Measurements from ENCODE around the gene SRRM4. TPM values are rescaled to one million over a fixed set of nuclear protein-coding genes. Genes with fewer than 3 reads are reported as not detected.

SRRM4 gene
- total and polyA plus RNA-seq, 2 experiments from 2014 or later: 0.53 to 0.63 TPM

DNA sequence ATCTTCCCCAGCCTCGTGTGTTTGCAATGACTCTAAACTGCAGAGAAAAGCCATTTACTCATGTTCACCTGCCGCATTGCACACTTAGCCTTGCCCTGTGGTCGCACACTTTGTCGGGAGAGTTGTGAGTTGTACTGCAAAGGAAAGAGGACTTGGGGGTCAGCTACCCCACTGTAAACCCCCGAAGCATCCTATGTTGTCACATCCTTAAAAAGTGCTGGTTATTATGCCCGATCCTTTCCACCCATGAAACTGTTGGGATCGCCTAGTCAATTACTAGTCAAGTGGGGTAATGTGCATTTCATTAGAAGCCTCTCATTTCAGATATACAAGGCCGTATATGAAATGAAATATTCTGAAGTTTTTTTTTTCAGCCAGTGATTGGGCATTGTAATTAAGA lies 98.2 kb downstream of the SRRM4 start:
- H3K36me3 Mint-ChIP-seq (ENCODE audit: low read depth): no peaks in the 10 kb centered on the region; the same call in 2 of the 3 replicates
- H4K20me1 ChIP-seq (replicated peaks; ENCODE audit: insufficient read depth): no peaks in the 10 kb centered on the region
- H3K79me2 ChIP-seq (replicated peaks; ENCODE audit: insufficient read depth): no peaks in the 10 kb centered on the region
- no peaks in the 10 kb centered on the region for H3K9me3 Mint-ChIP-seq
- no peaks in the 10 kb centered on the region; the same call in 1 of the 2 replicates for H3K9me2 ChIP-seq (ENCODE audit: insufficient read depth)
- TF ChIP-seq EZH2 (IDR thresholded peaks at IDR 0.05; ENCODE audit: low read depth, unreplicated experiment) (no peak), EZH2phosphoT487 (IDR thresholded peaks at IDR 0.05; ENCODE audit: unreplicated experiment) (no peak), CREB1 (CRISPR knock-in tag; IDR thresholded peaks at IDR 0.05; ENCODE audit: low read depth) (no peak), ZNF331 (CRISPR knock-in tag; IDR thresholded peaks at IDR 0.05; ENCODE audit: low read depth) (no peak), STAT1 (IDR thresholded peaks at IDR 0.05; ENCODE audit: unreplicated experiment) (no peak), POLR2AphosphoS5 (IDR thresholded peaks at IDR 0.05; ENCODE audit: low read depth) (no peak), NANOG (IDR thresholded peaks at IDR 0.05; ENCODE audit: borderline replicate concordance) (no peak), ZNF114 (CRISPR knock-in tag; IDR thresholded peaks at IDR 0.05) (no peak), JUNB (IDR thresholded peaks at IDR 0.05; ENCODE audit: unreplicated experiment) (no peak)
- TF ChIP-seq, protein P1, sequence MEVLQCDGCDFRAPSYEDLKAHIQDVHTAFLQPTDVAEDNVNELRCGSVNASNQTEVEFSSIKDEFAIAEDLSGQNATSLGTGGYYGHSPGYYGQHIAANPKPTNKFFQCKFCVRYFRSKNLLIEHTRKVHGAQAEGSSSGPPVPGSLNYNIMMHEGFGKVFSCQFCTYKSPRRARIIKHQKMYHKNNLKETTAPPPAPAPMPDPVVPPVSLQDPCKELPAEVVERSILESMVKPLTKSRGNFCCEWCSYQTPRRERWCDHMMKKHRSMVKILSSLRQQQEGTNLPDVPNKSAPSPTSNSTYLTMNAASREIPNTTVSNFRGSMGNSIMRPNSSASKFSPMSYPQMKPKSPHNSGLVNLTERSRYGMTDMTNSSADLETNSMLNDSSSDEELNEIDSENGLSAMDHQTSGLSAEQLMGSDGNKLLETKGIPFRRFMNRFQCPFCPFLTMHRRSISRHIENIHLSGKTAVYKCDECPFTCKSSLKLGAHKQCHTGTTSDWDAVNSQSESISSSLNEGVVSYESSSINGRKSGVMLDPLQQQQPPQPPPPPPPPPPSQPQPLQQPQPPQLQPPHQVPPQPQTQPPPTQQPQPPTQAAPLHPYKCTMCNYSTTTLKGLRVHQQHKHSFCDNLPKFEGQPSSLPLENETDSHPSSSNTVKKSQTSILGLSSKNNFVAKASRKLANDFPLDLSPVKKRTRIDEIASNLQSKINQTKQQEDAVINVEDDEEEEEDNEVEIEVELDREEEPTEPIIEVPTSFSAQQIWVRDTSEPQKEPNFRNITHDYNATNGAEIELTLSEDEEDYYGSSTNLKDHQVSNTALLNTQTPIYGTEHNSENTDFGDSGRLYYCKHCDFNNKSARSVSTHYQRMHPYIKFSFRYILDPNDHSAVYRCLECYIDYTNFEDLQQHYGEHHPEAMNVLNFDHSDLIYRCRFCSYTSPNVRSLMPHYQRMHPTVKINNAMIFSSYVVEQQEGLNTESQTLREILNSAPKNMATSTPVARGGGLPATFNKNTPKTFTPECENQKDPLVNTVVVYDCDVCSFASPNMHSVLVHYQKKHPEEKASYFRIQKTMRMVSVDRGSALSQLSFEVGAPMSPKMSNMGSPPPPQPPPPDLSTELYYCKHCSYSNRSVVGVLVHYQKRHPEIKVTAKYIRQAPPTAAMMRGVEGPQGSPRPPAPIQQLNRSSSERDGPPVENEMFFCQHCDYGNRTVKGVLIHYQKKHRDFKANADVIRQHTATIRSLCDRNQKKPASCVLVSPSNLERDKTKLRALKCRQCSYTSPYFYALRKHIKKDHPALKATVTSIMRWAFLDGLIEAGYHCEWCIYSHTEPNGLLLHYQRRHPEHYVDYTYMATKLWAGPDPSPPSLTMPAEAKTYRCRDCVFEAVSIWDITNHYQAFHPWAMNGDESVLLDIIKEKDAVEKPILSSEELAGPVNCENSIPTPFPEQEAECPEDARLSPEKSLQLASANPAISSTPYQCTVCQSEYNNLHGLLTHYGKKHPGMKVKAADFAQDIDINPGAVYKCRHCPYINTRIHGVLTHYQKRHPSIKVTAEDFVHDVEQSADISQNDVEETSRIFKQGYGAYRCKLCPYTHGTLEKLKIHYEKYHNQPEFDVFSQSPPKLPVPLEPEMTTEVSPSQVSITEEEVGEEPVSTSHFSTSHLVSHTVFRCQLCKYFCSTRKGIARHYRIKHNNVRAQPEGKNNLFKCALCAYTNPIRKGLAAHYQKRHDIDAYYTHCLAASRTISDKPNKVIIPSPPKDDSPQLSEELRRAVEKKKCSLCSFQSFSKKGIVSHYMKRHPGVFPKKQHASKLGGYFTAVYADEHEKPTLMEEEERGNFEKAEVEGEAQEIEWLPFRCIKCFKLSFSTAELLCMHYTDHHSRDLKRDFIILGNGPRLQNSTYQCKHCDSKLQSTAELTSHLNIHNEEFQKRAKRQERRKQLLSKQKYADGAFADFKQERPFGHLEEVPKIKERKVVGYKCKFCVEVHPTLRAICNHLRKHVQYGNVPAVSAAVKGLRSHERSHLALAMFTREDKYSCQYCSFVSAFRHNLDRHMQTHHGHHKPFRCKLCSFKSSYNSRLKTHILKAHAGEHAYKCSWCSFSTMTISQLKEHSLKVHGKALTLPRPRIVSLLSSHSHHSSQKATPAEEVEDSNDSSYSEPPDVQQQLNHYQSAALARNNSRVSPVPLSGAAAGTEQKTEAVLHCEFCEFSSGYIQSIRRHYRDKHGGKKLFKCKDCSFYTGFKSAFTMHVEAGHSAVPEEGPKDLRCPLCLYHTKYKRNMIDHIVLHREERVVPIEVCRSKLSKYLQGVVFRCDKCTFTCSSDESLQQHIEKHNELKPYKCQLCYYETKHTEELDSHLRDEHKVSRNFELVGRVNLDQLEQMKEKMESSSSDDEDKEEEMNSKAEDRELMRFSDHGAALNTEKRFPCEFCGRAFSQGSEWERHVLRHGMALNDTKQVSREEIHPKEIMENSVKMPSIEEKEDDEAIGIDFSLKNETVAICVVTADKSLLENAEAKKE (CRISPR knock-in tag; IDR thresholded peaks at IDR 0.05): no peak
- TF ChIP-seq, protein P2, sequence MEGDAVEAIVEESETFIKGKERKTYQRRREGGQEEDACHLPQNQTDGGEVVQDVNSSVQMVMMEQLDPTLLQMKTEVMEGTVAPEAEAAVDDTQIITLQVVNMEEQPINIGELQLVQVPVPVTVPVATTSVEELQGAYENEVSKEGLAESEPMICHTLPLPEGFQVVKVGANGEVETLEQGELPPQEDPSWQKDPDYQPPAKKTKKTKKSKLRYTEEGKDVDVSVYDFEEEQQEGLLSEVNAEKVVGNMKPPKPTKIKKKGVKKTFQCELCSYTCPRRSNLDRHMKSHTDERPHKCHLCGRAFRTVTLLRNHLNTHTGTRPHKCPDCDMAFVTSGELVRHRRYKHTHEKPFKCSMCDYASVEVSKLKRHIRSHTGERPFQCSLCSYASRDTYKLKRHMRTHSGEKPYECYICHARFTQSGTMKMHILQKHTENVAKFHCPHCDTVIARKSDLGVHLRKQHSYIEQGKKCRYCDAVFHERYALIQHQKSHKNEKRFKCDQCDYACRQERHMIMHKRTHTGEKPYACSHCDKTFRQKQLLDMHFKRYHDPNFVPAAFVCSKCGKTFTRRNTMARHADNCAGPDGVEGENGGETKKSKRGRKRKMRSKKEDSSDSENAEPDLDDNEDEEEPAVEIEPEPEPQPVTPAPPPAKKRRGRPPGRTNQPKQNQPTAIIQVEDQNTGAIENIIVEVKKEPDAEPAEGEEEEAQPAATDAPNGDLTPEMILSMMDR (conservative IDR thresholded peaks at IDR 0.05; ENCODE audit: low read depth in 2 of 2): no peak
- TF ChIP-seq, protein P3, sequence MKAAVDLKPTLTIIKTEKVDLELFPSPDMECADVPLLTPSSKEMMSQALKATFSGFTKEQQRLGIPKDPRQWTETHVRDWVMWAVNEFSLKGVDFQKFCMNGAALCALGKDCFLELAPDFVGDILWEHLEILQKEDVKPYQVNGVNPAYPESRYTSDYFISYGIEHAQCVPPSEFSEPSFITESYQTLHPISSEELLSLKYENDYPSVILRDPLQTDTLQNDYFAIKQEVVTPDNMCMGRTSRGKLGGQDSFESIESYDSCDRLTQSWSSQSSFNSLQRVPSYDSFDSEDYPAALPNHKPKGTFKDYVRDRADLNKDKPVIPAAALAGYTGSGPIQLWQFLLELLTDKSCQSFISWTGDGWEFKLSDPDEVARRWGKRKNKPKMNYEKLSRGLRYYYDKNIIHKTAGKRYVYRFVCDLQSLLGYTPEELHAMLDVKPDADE (IDR thresholded peaks at IDR 0.05): no peak
- TF ChIP-seq, protein P4, sequence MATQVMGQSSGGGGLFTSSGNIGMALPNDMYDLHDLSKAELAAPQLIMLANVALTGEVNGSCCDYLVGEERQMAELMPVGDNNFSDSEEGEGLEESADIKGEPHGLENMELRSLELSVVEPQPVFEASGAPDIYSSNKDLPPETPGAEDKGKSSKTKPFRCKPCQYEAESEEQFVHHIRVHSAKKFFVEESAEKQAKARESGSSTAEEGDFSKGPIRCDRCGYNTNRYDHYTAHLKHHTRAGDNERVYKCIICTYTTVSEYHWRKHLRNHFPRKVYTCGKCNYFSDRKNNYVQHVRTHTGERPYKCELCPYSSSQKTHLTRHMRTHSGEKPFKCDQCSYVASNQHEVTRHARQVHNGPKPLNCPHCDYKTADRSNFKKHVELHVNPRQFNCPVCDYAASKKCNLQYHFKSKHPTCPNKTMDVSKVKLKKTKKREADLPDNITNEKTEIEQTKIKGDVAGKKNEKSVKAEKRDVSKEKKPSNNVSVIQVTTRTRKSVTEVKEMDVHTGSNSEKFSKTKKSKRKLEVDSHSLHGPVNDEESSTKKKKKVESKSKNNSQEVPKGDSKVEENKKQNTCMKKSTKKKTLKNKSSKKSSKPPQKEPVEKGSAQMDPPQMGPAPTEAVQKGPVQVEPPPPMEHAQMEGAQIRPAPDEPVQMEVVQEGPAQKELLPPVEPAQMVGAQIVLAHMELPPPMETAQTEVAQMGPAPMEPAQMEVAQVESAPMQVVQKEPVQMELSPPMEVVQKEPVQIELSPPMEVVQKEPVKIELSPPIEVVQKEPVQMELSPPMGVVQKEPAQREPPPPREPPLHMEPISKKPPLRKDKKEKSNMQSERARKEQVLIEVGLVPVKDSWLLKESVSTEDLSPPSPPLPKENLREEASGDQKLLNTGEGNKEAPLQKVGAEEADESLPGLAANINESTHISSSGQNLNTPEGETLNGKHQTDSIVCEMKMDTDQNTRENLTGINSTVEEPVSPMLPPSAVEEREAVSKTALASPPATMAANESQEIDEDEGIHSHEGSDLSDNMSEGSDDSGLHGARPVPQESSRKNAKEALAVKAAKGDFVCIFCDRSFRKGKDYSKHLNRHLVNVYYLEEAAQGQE (IDR thresholded peaks at IDR 0.05; ENCODE audit: unreplicated experiment): no peak
- peaks cover 2% of the 10 kb centered on the region for H3K27me3 Mint-ChIP-seq (ENCODE audit: insufficient read depth, low read depth, poor library complexity)
- H3K27me3 ChIP-seq (ENCODE audit: insufficient read depth): no peaks in the 10 kb centered on the region
- no peak overlapping the region for H2AFZ ChIP-seq
- ATAC-seq (no peak), DNase-seq (ENCODE audit: low spot score) (no peak)
- H3K4me2 ChIP-seq: no peak overlapping the region
- H3K27ac Mint-ChIP-seq: no peak overlapping the region
- H3K36me3 ChIP-seq (ENCODE audit: insufficient read depth): no peaks in the 10 kb centered on the region
- H3K4me1 Mint-ChIP-seq: peaks cover 25% of the 10 kb centered on the region
- no peak overlapping the region for H3K4me3 ChIP-seq
- H3K4me1 ChIP-seq (ENCODE audit: insufficient read depth): peaks cover 10% of the 10 kb centered on the region; the same call in 1 of the 2 replicates
- H3K27ac ChIP-seq (ENCODE audit: low read depth): no peak overlapping the region
- H3K4me3 Mint-ChIP-seq: no peak overlapping the region
- 0 out of 2 replicates have a peak, but pooled peaks cover 2% of the 10 kb centered on the region for H3F3A ChIP-seq (replicated peaks; ENCODE audit: low read depth)
